Neural cell (in vitro differentiated cells): ENCODE results near the gene CPHXL2.

Experiments
- EP300 ChIP-seq: fragments of 450-650 bp; conservative IDR thresholded peaks from 2 replicates; pipeline ENCODE4 v1.6.1; 2014; ENCODE audit warnings: antibody characterized with exemption, mild to moderate bottlenecking, moderate library complexity; ENCODE audit not compliant: poor library complexity, severe bottlenecking
- EZH2 ChIP-seq: fragments of 200-600, 300-800 bp; shearing (Covaris generic), sonication (generic); IDR thresholded peaks from 2 replicates; pipeline ENCODE4 v1.6.1; 2014; ENCODE audit warnings: antibody characterized with exemption, low read length, borderline replicate concordance, mild to moderate bottlenecking; ENCODE audit not compliant: insufficient read depth, poor library complexity, severe bottlenecking
- SMC3 ChIP-seq: fragments of 450-650 bp; conservative IDR thresholded peaks from 2 replicates; pipeline ENCODE4 v1.6.1; 2014; ENCODE audit warnings: antibody characterized with exemption, mild to moderate bottlenecking, moderate library complexity; ENCODE audit not compliant: poor library complexity
- TF ChIP-seq, protein P1 (sequence below): fragments of 450-650 bp; IDR thresholded peaks from 2 replicates; pipeline ENCODE4 v1.5.1; 2014; ENCODE audit warnings: antibody characterized with exemption, mild to moderate bottlenecking, moderate library complexity; ENCODE audit not compliant: poor library complexity, severe bottlenecking

DNA sequence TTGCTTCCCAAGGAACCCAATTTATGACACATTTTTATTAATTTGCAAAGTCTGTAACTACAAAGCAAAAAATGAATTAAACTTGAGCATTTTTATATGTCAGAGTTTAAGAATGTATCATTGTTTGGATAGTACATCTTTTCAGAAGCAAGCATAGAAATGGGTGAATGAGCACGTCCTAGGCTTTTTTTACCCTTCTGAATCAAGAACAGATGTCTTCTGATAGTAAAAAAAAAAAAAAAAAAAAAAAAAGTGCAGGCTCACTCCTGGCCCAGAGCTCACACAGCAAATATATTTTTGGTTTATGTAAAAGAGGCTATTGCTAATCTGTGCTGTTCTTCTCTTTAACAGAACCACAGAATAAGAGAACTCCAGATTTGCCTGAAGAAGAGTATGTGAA, 22.9 kb downstream of the CPHXL2 start:
- TF ChIP-seq, protein P1, sequence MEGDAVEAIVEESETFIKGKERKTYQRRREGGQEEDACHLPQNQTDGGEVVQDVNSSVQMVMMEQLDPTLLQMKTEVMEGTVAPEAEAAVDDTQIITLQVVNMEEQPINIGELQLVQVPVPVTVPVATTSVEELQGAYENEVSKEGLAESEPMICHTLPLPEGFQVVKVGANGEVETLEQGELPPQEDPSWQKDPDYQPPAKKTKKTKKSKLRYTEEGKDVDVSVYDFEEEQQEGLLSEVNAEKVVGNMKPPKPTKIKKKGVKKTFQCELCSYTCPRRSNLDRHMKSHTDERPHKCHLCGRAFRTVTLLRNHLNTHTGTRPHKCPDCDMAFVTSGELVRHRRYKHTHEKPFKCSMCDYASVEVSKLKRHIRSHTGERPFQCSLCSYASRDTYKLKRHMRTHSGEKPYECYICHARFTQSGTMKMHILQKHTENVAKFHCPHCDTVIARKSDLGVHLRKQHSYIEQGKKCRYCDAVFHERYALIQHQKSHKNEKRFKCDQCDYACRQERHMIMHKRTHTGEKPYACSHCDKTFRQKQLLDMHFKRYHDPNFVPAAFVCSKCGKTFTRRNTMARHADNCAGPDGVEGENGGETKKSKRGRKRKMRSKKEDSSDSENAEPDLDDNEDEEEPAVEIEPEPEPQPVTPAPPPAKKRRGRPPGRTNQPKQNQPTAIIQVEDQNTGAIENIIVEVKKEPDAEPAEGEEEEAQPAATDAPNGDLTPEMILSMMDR = no peak
- TF ChIP-seq EP300 (no peak), SMC3 (no peak), EZH2 (no peak)
